ENCODE measurements around the gene LILRB3.

DNA sequence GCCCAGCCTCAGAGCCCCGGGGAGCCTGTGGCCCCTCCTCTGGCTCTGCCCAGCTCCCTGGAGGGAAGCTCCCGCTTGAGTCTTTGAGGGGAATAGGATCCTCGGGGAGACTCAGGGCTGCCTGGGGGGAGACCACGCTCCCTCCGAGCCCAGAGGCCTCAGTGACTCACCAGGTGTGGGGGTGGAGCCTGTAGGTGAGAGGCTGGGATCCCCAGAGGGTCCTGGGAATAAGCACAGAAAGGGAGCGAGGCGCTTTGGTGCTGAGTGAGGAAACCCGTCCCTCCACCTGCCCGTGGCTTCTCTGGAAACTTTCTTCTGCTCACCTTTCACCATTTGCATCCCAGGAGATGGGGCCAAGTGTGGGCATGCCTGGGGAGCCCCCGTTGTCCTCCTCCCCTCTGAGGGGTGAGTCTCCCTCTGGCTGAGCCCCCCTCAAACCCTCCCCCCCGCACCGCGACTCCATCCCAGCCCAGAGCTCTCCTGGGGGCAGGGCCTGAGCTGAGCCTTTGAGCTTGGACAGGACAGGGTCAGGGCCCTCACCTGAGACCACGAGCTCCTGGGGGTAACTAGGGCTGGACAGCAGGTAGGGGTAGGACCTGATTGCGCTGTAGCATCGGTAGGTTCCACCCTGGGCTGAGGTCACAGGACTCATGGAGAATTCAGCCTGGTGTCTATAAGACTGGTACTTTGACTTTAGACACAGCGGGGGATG, 31.5 kb upstream of the LILRB3 start:
- TF ChIP-seq, protein P1, sequence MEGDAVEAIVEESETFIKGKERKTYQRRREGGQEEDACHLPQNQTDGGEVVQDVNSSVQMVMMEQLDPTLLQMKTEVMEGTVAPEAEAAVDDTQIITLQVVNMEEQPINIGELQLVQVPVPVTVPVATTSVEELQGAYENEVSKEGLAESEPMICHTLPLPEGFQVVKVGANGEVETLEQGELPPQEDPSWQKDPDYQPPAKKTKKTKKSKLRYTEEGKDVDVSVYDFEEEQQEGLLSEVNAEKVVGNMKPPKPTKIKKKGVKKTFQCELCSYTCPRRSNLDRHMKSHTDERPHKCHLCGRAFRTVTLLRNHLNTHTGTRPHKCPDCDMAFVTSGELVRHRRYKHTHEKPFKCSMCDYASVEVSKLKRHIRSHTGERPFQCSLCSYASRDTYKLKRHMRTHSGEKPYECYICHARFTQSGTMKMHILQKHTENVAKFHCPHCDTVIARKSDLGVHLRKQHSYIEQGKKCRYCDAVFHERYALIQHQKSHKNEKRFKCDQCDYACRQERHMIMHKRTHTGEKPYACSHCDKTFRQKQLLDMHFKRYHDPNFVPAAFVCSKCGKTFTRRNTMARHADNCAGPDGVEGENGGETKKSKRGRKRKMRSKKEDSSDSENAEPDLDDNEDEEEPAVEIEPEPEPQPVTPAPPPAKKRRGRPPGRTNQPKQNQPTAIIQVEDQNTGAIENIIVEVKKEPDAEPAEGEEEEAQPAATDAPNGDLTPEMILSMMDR (IDR thresholded peaks at IDR 0.05), result no peak
- TF ChIP-seq POLR2A (IDR thresholded peaks at IDR 0.05), result no peak

Measured in body of pancreas (tissue), 4 donors.